Small intestine (tissue), 7 donors: ENCODE data around the gene SLC22A6. TPM values are rescaled to one million over a fixed set of nuclear protein-coding genes. Genes with fewer than 3 reads are reported as not detected.

Source experiments
- DNase-seq, 2 donors: peaks; one replicate each; pipeline versions ENCODE4 v3.0.0 to v3.0.0-alpha.2; 2013
- FAIRE-seq: peaks from 2 replicates; lab custom pipeline; 2012; peaks lifted over from hg19 to GRCh38; lab: Jason Lieb, UNC
- H3K27ac ChIP-seq, 3 donors: one replicate each; pipeline ENCODE4 v1.5.1; 2013; ENCODE audit warnings: low read length in 2 of 3, mild to moderate bottlenecking in 2 of 3, control low read depth in 1 of 3, inconsistent platforms in 1 of 3, low read depth in 1 of 3, moderate library complexity in 1 of 3
- H3K27me3 ChIP-seq, 3 donors: one replicate each; pipeline ENCODE4 v1.6.1; 2013; ENCODE audit warnings: low read length in 3 of 3, inconsistent platforms in 1 of 3; ENCODE audit not compliant: control insufficient read depth in 3 of 3, insufficient read depth in 3 of 3
- H3K36me3 ChIP-seq, 3 donors: one replicate each; pipeline ENCODE4 v1.6.1; 2013; ENCODE audit warnings: low read length in 3 of 3, inconsistent platforms in 1 of 3, low read depth in 1 of 3, mild to moderate bottlenecking in 1 of 3, moderate library complexity in 1 of 3; ENCODE audit not compliant: control insufficient read depth in 3 of 3, insufficient read depth in 2 of 3
- H3K4me1 ChIP-seq, 3 donors: one replicate each; pipeline ENCODE4 v1.6.1; 2013; ENCODE audit warnings: low read length in 2 of 3, inconsistent platforms in 1 of 3, low read depth in 1 of 3, mild to moderate bottlenecking in 1 of 3, moderate library complexity in 1 of 3; ENCODE audit not compliant: control insufficient read depth in 3 of 3, insufficient read depth in 2 of 3
- H3K4me3 ChIP-seq, 3 donors: one replicate each; pipeline ENCODE4 v1.5.1; 2013; ENCODE audit warnings: low read length in 3 of 3, control low read depth in 1 of 3, inconsistent platforms in 1 of 3, low read depth in 1 of 3, mild to moderate bottlenecking in 1 of 3, moderate library complexity in 1 of 3
- H3K9me3 ChIP-seq, 2 donors: one replicate each; pipeline ENCODE4 v1.6.1; 2013; ENCODE audit warnings: low read depth in 1 of 2, low read length in 1 of 2; ENCODE audit not compliant: control insufficient read depth in 2 of 2, insufficient read depth in 1 of 2
- WGBS, 3 donors: extraction: QIAGEN DNeasy Blood & Tissue Kit; methylation state at CpG; one replicate each; pipeline ENCODE4 v1.1.7; 2013; 5-methylcytosine and 5-hydroxymethylcytosine counted together
- polyA plus RNA-seq, 4 donors: library from polyadenylated mRNA; stranded (reverse) in 3 of 4; unstranded in 1 of 4; fragments of 200-250 nt in 3 of 4; fragments of 120-200 nt in 1 of 4; gene quantifications; one replicate each; pipeline versions ENCODE4 v1.2.1 to v1.2.3, GENCODE V29; 2013
- donor health status: healthy with polysubstance abuse.
- donor health status: control.
- donor health status: control.
- donor health status: Bipolar disorder and iron deficiency.
- donor health status: healthy.

SLC22A6 gene
- polyA plus RNA-seq, 4 donors, result not detected

DNA sequence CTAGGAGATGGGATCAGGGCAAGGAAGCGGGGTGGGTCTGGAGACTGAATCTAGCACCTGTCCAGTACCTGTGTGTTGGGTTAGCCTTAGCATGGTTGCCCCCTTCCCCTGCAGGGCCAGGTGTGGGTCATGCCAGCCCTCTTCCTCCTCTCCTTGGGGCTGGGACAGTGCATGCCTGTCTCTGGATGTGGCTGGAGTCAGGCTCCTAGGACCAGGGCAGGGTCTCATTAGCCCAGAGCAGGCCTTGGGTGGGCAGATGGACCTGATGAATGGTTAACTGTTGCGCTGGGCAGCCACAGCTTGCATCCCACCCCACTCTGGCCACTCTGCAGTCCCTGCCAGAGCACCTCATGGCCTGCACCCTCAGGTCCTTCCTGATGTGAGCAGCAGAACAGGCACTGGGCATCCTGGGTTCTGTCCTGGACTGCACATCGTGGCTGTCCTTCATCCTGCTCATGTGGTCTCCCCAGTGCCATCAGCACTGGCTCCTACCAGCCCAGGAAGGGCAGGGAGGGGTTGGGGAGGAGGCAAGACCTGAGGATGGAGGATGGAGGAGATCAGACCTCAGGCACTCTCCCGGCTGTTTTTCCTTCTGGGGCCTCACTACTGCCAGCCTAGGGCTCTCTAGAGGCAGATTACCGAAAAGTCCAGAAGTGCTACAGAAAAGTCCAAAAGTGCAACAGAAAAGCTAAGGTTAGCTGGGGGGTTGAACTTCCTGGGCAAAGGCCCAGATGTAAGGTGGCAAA, 50.8 kb downstream of the SLC22A6 start:
- Histone ChIP-seq H3K27ac (no peak overlapping the region), H3K9me3 (no peaks in the 10 kb centered on the region), H3K36me3 (no peaks in the 10 kb centered on the region), H3K27me3 (peaks cover 0 to 7% (median 3%) of the 10 kb centered on the region in 3 donors), H3K4me3 (no peak overlapping the region), H3K4me1 (peaks cover 0 to 2% (median 0%) of the 10 kb centered on the region in 3 donors)
- no peak for DNase-seq
- FAIRE-seq, result no peak
- WGBS, 3 donors, result 68 to 85% (median 81%) methylated on average over 3 to 5 of the region's 5 CpGs

DNA sequence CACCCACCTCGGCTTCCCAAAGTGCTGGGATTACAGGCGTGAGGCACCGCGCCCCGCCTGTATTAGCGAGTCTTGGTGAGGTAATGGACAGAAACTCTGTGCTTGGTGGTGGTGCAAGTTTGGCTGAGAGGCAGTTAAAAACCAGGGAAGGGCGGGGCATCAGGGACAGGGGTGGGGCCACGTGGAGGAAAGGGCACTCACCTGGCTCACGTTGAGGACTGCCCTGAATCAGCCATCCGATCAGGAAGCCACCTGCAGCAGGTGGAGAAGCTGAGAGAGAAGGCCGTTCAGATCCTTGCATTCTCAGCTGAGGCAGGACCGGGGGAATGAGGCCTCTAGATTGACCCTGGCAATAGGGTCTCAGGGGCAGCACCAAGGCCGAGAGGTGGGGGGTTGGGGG, 51.5 kb downstream of the SLC22A6 start:
- Histone ChIP-seq H3K4me1 (peaks cover 0 to 2% (median 0%) of the 10 kb centered on the region in 3 donors), H3K36me3 (no peaks in the 10 kb centered on the region), H3K27me3 (peaks cover 0 to 10% (median 6%) of the 10 kb centered on the region in 3 donors), H3K27ac (no peak overlapping the region), H3K4me3 (no peak overlapping the region), H3K9me3 (no peaks in the 10 kb centered on the region)
- DNase-seq (peak in 1 of 2 donors; percentile 40), FAIRE-seq (no peak)
- 44 to 72% (median 55%) methylated on average over 13 of the region's 13 CpGs for WGBS, 3 donors

DNA sequence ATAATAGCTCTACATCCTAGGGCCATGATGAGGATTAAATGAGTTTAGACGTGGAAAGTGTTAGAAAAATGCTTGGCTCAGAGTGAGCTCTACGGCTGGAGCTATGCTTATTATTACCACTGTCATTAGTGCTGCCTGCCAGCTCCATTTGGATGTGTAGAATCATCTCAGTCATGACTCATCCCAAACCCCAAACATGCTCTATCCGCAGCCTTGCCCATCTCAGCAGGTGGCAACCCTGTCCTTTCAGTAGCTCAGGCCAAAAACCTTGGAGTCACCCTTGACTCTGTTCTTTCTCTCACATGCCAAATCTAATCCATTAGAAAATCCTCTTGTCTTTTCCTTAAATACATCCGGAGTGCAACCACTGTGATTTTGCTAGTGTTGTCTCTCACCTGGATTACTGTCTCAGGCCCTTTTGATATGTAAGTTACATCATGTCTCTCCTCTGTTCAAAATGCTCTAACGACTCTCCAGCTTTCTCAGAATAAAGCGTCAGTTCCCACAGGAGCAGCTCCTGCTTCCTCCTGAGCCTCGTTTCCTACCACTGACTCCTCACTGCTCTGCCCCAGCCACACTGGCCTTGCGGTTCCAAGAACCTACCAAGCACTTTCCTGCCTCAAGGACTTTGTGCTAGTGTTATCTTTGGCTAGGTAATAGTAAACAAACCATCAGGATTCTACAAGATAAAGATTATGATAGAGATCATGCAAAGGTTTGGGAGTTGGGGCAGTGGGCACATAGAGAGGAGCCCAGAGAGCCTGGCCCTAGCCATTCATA, 53.1 kb downstream of the SLC22A6 start:
- peaks cover 4 to 25% (median 16%) of the 10 kb centered on the region in 3 donors for H3K27me3 ChIP-seq
- H3K4me1 ChIP-seq, result peaks cover 0 to 7% (median 2%) of the 10 kb centered on the region in 3 donors
- 35 to 53% (median 46%) methylated on average over 8 of the region's 8 CpGs for WGBS, 3 donors
- H3K36me3 ChIP-seq, result no peaks in the 10 kb centered on the region
- H3K27ac ChIP-seq, result no peak overlapping the region
- DNase-seq (peak in 1 of 2 donors; percentile 31), FAIRE-seq (no peak)
- no peaks in the 10 kb centered on the region for H3K9me3 ChIP-seq
- H3K4me3 ChIP-seq, result no peak overlapping the region

GRCh38 chr11:62930666-62931065, 54.1 kb downstream of the SLC22A6 start:
- Histone ChIP-seq H3K4me1 (peaks cover 2 to 16% (median 3%) of the 10 kb centered on the region in 3 donors), H3K27me3 (peaks cover 4 to 35% (median 22%) of the 10 kb centered on the region in 3 donors), H3K36me3 (no peaks in the 10 kb centered on the region), H3K4me3 (no peak overlapping the region), H3K9me3 (no peaks in the 10 kb centered on the region), H3K27ac (no peak overlapping the region)
- DNase-seq (no peak), FAIRE-seq (no peak)
- 22 to 34% (median 30%) methylated on average over 1 of the region's 1 CpG for WGBS, 3 donors

DNA sequence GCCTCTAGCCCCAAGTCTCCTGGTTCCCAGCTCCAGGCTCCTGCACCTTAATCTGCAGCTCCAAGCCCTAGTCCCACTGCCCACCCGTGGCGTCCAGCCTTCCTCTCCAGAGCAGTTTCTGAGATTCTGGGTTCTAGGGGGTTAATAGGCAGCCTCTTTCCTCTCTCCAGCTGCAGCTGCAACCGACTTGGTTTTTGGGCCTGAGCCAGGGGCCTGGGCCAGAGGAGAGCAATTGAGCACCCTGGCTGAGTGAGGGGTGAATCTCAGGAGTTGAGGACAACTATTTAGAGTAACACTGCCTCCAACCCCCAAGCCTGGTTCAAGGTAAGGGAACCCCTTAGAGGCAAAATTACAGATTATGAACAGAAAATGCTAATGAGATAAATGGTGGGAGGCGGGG, 54.6 kb downstream of the SLC22A6 start:
- Histone ChIP-seq H3K27ac (no peak overlapping the region), H3K9me3 (no peaks in the 10 kb centered on the region), H3K36me3 (no peaks in the 10 kb centered on the region), H3K4me3 (no peak overlapping the region), H3K4me1 (peaks cover 2 to 16% (median 4%) of the 10 kb centered on the region in 3 donors), H3K27me3 (peaks cover 4 to 40% (median 27%) of the 10 kb centered on the region in 3 donors)
- FAIRE-seq (no peak), DNase-seq (no peak)
- WGBS, 3 donors, result 46 to 65% (median 51%) methylated on average over 4 of the region's 4 CpGs

GRCh38 chr11:62928011-62928410, 56.8 kb downstream of the SLC22A6 start:
- Histone ChIP-seq H3K27ac (no peak overlapping the region), H3K27me3 (peaks cover 6 to 61% (median 32%) of the 10 kb centered on the region in 3 donors), H3K36me3 (no peaks in the 10 kb centered on the region), H3K4me3 (no peak overlapping the region), H3K4me1 (peaks cover 2 to 27% (median 6%) of the 10 kb centered on the region in 3 donors), H3K9me3 (peaks cover 0 to 2% of the 10 kb centered on the region in 2 donors)
- DNase-seq, result peak in 1 of 2 donors; percentile 26
- WGBS, 3 donors, result 11 to 48% (median 20%) methylated on average over 13 of the region's 13 CpGs
- FAIRE-seq, result no peak

DNA sequence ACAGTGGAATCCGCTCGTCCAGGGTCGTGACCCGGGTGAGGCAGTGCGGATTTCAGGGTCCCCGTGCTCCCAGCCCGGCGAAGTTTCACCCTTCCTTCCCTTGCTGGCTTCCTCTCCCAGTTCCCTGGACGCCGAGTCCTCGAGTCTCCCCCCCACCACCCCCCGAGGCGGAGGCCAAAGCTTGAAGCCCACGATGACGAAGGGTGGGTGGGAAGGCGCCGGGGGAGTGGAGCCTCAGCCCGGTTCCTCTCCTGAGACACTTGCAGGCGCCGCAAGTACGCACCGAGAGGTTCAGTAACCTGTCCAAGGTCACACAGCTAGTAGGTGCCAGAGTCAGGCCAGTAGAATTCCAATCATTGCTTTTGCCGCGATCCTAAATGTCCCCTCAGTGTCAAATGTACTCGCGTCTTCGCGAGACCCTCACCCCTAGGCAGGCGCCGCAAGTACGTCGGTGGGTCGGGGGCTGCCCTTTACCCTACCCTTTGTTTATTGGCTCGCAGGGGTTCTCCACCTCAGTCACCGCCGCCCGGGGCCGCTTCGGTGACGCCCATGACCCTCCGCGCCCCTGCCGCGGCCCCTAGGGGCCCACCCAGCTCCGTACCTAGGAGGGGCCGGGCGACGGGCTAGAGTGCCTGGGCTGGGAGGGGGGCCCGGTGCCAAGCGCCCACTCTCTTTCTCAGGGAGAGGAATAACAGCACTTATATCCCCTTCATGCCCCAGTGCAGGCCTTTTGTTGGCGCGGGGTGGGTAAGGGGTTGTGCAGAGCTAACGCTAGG, 57.9 kb downstream of the SLC22A6 start:
- peaks cover 2 to 27% (median 6%) of the 10 kb centered on the region in 3 donors for H3K4me1 ChIP-seq
- H3K4me3 ChIP-seq, result no peak overlapping the region
- peak in 1 of 2 donors; percentile 26 for DNase-seq
- peaks cover 0 to 3% of the 10 kb centered on the region in 2 donors for H3K9me3 ChIP-seq
- WGBS, 3 donors, result 8 to 16% (median 14%) methylated on average over 48 to 53 of the region's 53 CpGs
- H3K36me3 ChIP-seq, result no peaks in the 10 kb centered on the region
- no peak overlapping the region for H3K27ac ChIP-seq
- FAIRE-seq, result no peak
- H3K27me3 ChIP-seq, result peaks cover 7 to 72% (median 38%) of the 10 kb centered on the region in 3 donors
